NT2/D1 (cell line): Measurements from ENCODE around the gene TACC2.
A peak's percentile ranks its signal among the peaks of the same experiment; 100 is the strongest.
"Not testable (repeated sequence)": the region's sequence is repeated elsewhere in the genome, so short reads cannot be mapped to it uniquely, and the experiment has no call there.

Source experiments
- DNase-seq: peaks from one replicate; pipeline ENCODE4 v3.0.0-alpha.2; 2011; ENCODE audit warnings: low read depth, low spot score
- H3K27me3 ChIP-seq: 2 replicates; pipeline ENCODE4 v1.6.0; 2011; ENCODE audit warnings: mild to moderate bottlenecking; ENCODE audit not compliant: insufficient read length, insufficient read depth
- H3K36me3 ChIP-seq: 2 replicates; pipeline ENCODE4 v1.6.1; 2011; ENCODE audit warnings: mild to moderate bottlenecking, low read length, mixed read lengths; ENCODE audit not compliant: insufficient read depth, insufficient read length
- H3K4me1 ChIP-seq: 2 replicates; pipeline ENCODE4 v1.5.1; 2011; ENCODE audit not compliant: insufficient read depth, insufficient read length
- H3K4me3 ChIP-seq: 2 replicates; pipeline ENCODE4 v1.5.1; 2011; ENCODE audit warnings: low read depth; ENCODE audit not compliant: insufficient read length
- H3K9ac ChIP-seq: 2 replicates; pipeline ENCODE4 v1.6.0; 2011; ENCODE audit warnings: low read depth; ENCODE audit not compliant: insufficient read length
- H3K9me3 ChIP-seq: 2 replicates; pipeline ENCODE4 v1.5.1; 2011; ENCODE audit warnings: mild to moderate bottlenecking, low read length; ENCODE audit not compliant: insufficient read depth
- SUZ12 ChIP-seq: IDR thresholded peaks from 2 replicates; pipeline ENCODE4 v1.6.1; 2011; ENCODE audit not compliant: insufficient read length, insufficient read depth; ENCODE audit errors: extremely low read depth
- YY1 ChIP-seq: IDR thresholded peaks from 2 replicates; pipeline ENCODE4 v1.6.1; 2011; ENCODE audit not compliant: insufficient read length, insufficient read depth
- ZNF274 ChIP-seq: IDR thresholded peaks from 2 replicates; pipeline ENCODE4 v1.6.1; 2011; ENCODE audit warnings: mild to moderate bottlenecking, low read depth, low read length

The TACC2 gene

GRCh38 chr10:122019414-122019975 is 30.5 kb downstream of the TACC2 start:
- DNase-seq = no peak
- H3K9me3 ChIP-seq = no peaks in the 10 kb centered on the region
- H3K4me1 ChIP-seq = peaks cover 3% of the 10 kb centered on the region
- H3K27me3 ChIP-seq = no peaks in the 10 kb centered on the region
- no peaks in the 10 kb centered on the region for H3K36me3 ChIP-seq
- TF ChIP-seq YY1 = no peak
- TF ChIP-seq ZNF274 = no peak
- no peak for TF ChIP-seq SUZ12
- H3K9ac ChIP-seq = peak overlapping the region; percentile 56
- H3K4me3 ChIP-seq = no peak overlapping the region

- Histone ChIP-seq H3K9me3 (no peaks in the 10 kb centered on the region), H3K4me3 (no peak overlapping the region), H3K36me3 (no peaks in the 10 kb centered on the region), H3K9ac (no peak overlapping the region), H3K27me3 (no peaks in the 10 kb centered on the region), H3K4me1 (peaks cover 3% of the 10 kb centered on the region)
- TF ChIP-seq SUZ12 = no peak
- TF ChIP-seq YY1 = no peak
- TF ChIP-seq ZNF274 = no peak
- DNase-seq = no peak
These were observed 31.3 kb downstream of the TACC2 start for GRCh38 chr10:122020226-122020625.

GRCh38 chr10:122021379-122021778 is 32.4 kb downstream of the TACC2 start:
- DNase-seq = no peak

GRCh38 chr10:122021828-122022227 is 32.9 kb downstream of the TACC2 start:
- TF ChIP-seq SUZ12 (no peak), ZNF274 (no peak), YY1 (no peak)
- Histone ChIP-seq H3K27me3 (no peaks in the 10 kb centered on the region), H3K9me3 (no peaks in the 10 kb centered on the region), H3K9ac (no peak overlapping the region), H3K36me3 (no peaks in the 10 kb centered on the region), H3K4me3 (no peak overlapping the region), H3K4me1 (peaks cover 3% of the 10 kb centered on the region)
- no peak for DNase-seq

More at GRCh38 chr10:122021379-122021778, 32.4 kb downstream of the TACC2 start:
- Histone ChIP-seq H3K27me3 (no peaks in the 10 kb centered on the region), H3K9ac (no peak overlapping the region), H3K36me3 (no peaks in the 10 kb centered on the region), H3K4me3 (no peak overlapping the region), H3K9me3 (no peaks in the 10 kb centered on the region), H3K4me1 (peaks cover 3% of the 10 kb centered on the region)
- TF ChIP-seq SUZ12 (no peak), YY1 (no peak), ZNF274 (no peak)

- Histone ChIP-seq H3K4me3 (no peak overlapping the region), H3K36me3 (no peaks in the 10 kb centered on the region), H3K9ac (no peak overlapping the region), H3K27me3 (no peaks in the 10 kb centered on the region), H3K4me1 (peaks cover 3% of the 10 kb centered on the region), H3K9me3 (no peaks in the 10 kb centered on the region)
- DNase-seq = no peak
- TF ChIP-seq SUZ12 (no peak), YY1 (no peak), ZNF274 (no peak)
These were observed 33.3 kb downstream of the TACC2 start for GRCh38 chr10:122022276-122022675.

GRCh38 chr10:122023257-122023656 is 34.3 kb downstream of the TACC2 start:
- not testable (repeated sequence) for H3K9me3 ChIP-seq, H3K9ac ChIP-seq, H3K4me3 ChIP-seq, H3K4me1 ChIP-seq, H3K36me3 ChIP-seq, H3K27me3 ChIP-seq, DNase-seq

- no peaks in the 10 kb centered on the region for H3K4me1 ChIP-seq
- H3K36me3 ChIP-seq = no peaks in the 10 kb centered on the region
- no peaks in the 10 kb centered on the region for H3K9me3 ChIP-seq
- no peak overlapping the region for H3K4me3 ChIP-seq
- no peak for TF ChIP-seq YY1
- TF ChIP-seq ZNF274 = no peak
- TF ChIP-seq SUZ12 = no peak
- no peak for DNase-seq
- no peak overlapping the region for H3K9ac ChIP-seq
- H3K27me3 ChIP-seq = no peaks in the 10 kb centered on the region
These were observed 40.7 kb downstream of the TACC2 start for GRCh38 chr10:122029499-122030199.
